Left cardiac atrium (tissue), 4 donors: ENCODE results near the gene IKZF4. TPM values are rescaled to one million over a fixed set of nuclear protein-coding genes. Genes with fewer than 3 reads are reported as not detected.
"Not testable (repeated sequence)": the region's sequence is repeated elsewhere in the genome, so short reads cannot be mapped to it uniquely, and the experiment has no call there.

Source experiments
- ATAC-seq, 2 donors: fragments of 200-7000 bp; cut with Tn5 transposase; one replicate each; pipeline ENCODE4 v1.9.1; 2020; ENCODE audit warnings: mild to moderate bottlenecking in 2 of 2, moderate library complexity in 2 of 2
- DNase-seq: peaks from one replicate; pipeline ENCODE4 v3.0.0-alpha.2; 2020
- intact Hi-C, 2 donors: fragments of 100-400 bp; cut with DNase I; formaldehyde crosslinking; loops; one replicate each; pipeline versions ENCODE4 v1.14.1 to v1.15.1; 2022 to 2023
- total RNA-seq, 2 donors: library from RNA; stranded (reverse); fragmentation: NEBNext Ultra II Directional; extraction: Animal tissue kit (Norgen Biotek cat#: 25700); gene quantifications; one replicate each; pipeline ENCODE4 v1.2.1, GENCODE V29; 2021
- donor health status: DM: no; HTN: yes; CAD: no.
- donor health status: DM: no; HTN: yes; CAD: no; lungs with severe emphysema.
- donor health status: DM: yes; HTN: yes; CAD: no.
- donor health status: Dilated cardiomyopathy.

The IKZF4 gene
- total RNA-seq, 2 donors from 2014 or later = 6.2 to 6.7 TPM

- DNase-seq, ATAC-seq, intact Hi-C loops: not testable (repeated sequence)
Observed at GRCh38 chr12:56077966-56078365, 57.1 kb downstream of the IKZF4 start.

- intact Hi-C loops = no loop called here
- DNase-seq (no peak), ATAC-seq (no peak)
Observed at GRCh38 chr12:56078427-56078826, 57.6 kb downstream of the IKZF4 start.

- intact Hi-C loops = no loop called here
- DNase-seq = peak; percentile 90
- ATAC-seq = peak; percentile 90 to 91
Observed at GRCh38 chr12:56078931-56079722, 58.3 kb downstream of the IKZF4 start.

GRCh38 chr12:56079723-56080555, 59.1 kb downstream of the IKZF4 start, which contains the start of gene ERBB3:
TSS of gene ERBB3 (plus strand) at chr12:56080165. CDS start at chr12:56080301, 136 bp downstream.
- intact Hi-C loops = no loop called here
- DNase-seq (peak; percentile 79), ATAC-seq (peak; percentile 85 to 96)

- no peak for ATAC-seq
- intact Hi-C loops = no loop called here
- no peak for DNase-seq
Observed at GRCh38 chr12:56080556-56081138, 59.8 kb downstream of the IKZF4 start.

- intact Hi-C loops = no loop called here
- DNase-seq (no peak), ATAC-seq (no peak)
Observed at GRCh38 chr12:56081393-56082347, 60.8 kb downstream of the IKZF4 start.

- ATAC-seq (no peak), DNase-seq (no peak)
- intact Hi-C loops = no loop called here
Observed at GRCh38 chr12:56082382-56082781, 61.5 kb downstream of the IKZF4 start.

GRCh38 chr12:56082967-56083366, 62.1 kb downstream of the IKZF4 start:
- DNase-seq = no peak
- intact Hi-C loops = no loop called here
- ATAC-seq = no peak

GRCh38 chr12:56084958-56085543, 64.2 kb downstream of the IKZF4 start:
- no peak for ATAC-seq

GRCh38 chr12:56086096-56086495, 65.3 kb downstream of the IKZF4 start:
- DNase-seq (no peak), ATAC-seq (no peak)
- intact Hi-C loops = no loop called here

More at GRCh38 chr12:56084958-56085543, 64.2 kb downstream of the IKZF4 start:
- no peak for DNase-seq
- intact Hi-C loops = no loop called here

GRCh38 chr12:56086608-56087007, 65.8 kb downstream of the IKZF4 start:
- intact Hi-C loops = no loop called here
- ATAC-seq (no peak), DNase-seq (no peak)

GRCh38 chr12:56087220-56087619, 66.4 kb downstream of the IKZF4 start:
- ATAC-seq (peak; percentile 95 to 98), DNase-seq (peak; percentile 75)
- intact Hi-C loops = no loop called here

Other genes starting within 250 kb of the IKZF4 start
- 10 to 100 TPM; 42.9 to 50.1 TPM for gene SARNP, start 203.3 kb upstream of the IKZF4 start, total RNA-seq
- gene ORMDL2, start 203.0 kb upstream of the IKZF4 start, total RNA-seq = 10 to 100 TPM; 21.4 to 24.0 TPM
- gene DNAJC14, start 191.5 kb upstream of the IKZF4 start, total RNA-seq = 10 to 100 TPM; 20.3 to 21.3 TPM
- gene MMP19, start 178.1 kb upstream of the IKZF4 start, total RNA-seq = 10 to 100 TPM; 11.1 to 23.3 TPM
- gene PYM1, start 93.1 kb upstream of the IKZF4 start, total RNA-seq = 10 to 100 TPM; 16.0 to 21.2 TPM
- 10 to 100 TPM; 17.3 to 19.8 TPM for gene DGKA, start 89.9 kb upstream of the IKZF4 start, total RNA-seq
- under 1 TPM; 0.65 to 0.81 TPM for gene PMEL, start 55.0 kb upstream of the IKZF4 start, total RNA-seq
- gene CDK2, start 54.2 kb upstream of the IKZF4 start, total RNA-seq = 10 to 100 TPM; 14.1 to 18.2 TPM
- gene RAB5B, start 47.0 kb upstream of the IKZF4 start, total RNA-seq = 100 to 1,000 TPM; 105 to 114 TPM
- 10 to 100 TPM; 20.3 to 29.8 TPM for gene SUOX, start 23.8 kb upstream of the IKZF4 start, total RNA-seq
- gene RPS26, start 20.9 kb downstream of the IKZF4 start, total RNA-seq = 10 to 100 TPM; 28.5 to 47.1 TPM
- 1 to 10 TPM; 5.2 TPM for gene ERBB3, start 59.1 kb downstream of the IKZF4 start, total RNA-seq
- gene PA2G4, start 83.5 kb downstream of the IKZF4 start, total RNA-seq = 10 to 100 TPM; 60.4 to 83.9 TPM
- gene RPL41, start 95.6 kb downstream of the IKZF4 start, total RNA-seq = 1,000 to 10,000 TPM; 2,192 to 2,337 TPM
- gene ZC3H10, start 97.2 kb downstream of the IKZF4 start, total RNA-seq = 1 to 10 TPM; 6.6 to 7.6 TPM
- 10 to 100 TPM; 54.1 to 63.9 TPM for gene ESYT1, start 107.2 kb downstream of the IKZF4 start, total RNA-seq
- gene MYL6B, start 131.5 kb downstream of the IKZF4 start, total RNA-seq = 10 to 100 TPM; 40.5 to 42.5 TPM
- 1,000 to 10,000 TPM; 1,071 to 1,319 TPM for gene MYL6, start 137.3 kb downstream of the IKZF4 start, total RNA-seq
- 10 to 100 TPM; 65.2 to 68.5 TPM for gene SMARCC2, start 168.4 kb downstream of the IKZF4 start, total RNA-seq
- 10 to 100 TPM; 42.8 to 49.4 TPM for gene RNF41, start 200.9 kb downstream of the IKZF4 start, total RNA-seq
- 10 to 100 TPM; 19.4 to 21.7 TPM for gene NABP2, start 203.3 kb downstream of the IKZF4 start, total RNA-seq
- not detected for gene SLC39A5, start 209.0 kb downstream of the IKZF4 start, total RNA-seq
- gene ANKRD52, start 237.3 kb downstream of the IKZF4 start, total RNA-seq = 10 to 100 TPM; 20.3 to 24.1 TPM
- gene COQ10A, start 245.9 kb downstream of the IKZF4 start, total RNA-seq = 10 to 100 TPM; 76.2 to 98.3 TPM